HEK293 (cell line): Measurements from ENCODE around the gene MASP1.

Experiments
- ZNF404 ChIP-seq: fragments of 450-650 bp; formaldehyde crosslinking; IDR thresholded peaks from 2 replicates; pipeline ENCODE4 v1.5.1; 2017; ENCODE audit warnings: missing biosample characterization, missing genetic modification characterization
- ZNF558 ChIP-seq: fragments of 450-650 bp; formaldehyde crosslinking; IDR thresholded peaks from 2 replicates; pipeline ENCODE4 v1.5.1; 2016; ENCODE audit warnings: missing biosample characterization, missing genetic modification characterization
- ZNF830 ChIP-seq: fragments of 450-650 bp; IDR thresholded peaks from 2 replicates; pipeline ENCODE4 v1.5.0; 2018; ENCODE audit warnings: missing biosample characterization, missing genetic modification characterization, low read depth, mild to moderate bottlenecking, moderate library complexity
- TF ChIP-seq, protein P1 (sequence below): fragments of 450-650 bp; formaldehyde crosslinking; IDR thresholded peaks from 2 replicates; pipeline ENCODE4 v1.5.1; 2017; ENCODE audit warnings: missing biosample characterization, missing genetic modification characterization

GRCh38 chr3:187277129-187277462 lies 14.4 kb downstream of the MASP1 start:
- TF ChIP-seq ZNF830 (tag by site-specific recombination) (no peak), ZNF558 (tag by site-specific recombination) (no peak), ZNF404 (tag by site-specific recombination) (no peak)
- TF ChIP-seq, protein P1, sequence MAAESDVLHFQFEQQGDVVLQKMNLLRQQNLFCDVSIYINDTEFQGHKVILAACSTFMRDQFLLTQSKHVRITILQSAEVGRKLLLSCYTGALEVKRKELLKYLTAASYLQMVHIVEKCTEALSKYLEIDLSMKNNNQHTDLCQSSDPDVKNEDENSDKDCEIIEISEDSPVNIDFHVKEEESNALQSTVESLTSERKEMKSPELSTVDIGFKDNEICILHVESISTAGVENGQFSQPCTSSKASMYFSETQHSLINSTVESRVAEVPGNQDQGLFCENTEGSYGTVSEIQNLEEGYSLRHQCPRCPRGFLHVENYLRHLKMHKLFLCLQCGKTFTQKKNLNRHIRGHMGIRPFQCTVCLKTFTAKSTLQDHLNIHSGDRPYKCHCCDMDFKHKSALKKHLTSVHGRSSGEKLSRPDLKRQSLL (tag by site-specific recombination): no peak
